OCI-LY7 (cell line): ENCODE data around the gene CYB5RL. TPM values are rescaled to one million over a fixed set of nuclear protein-coding genes. Genes with fewer than 3 reads are reported as not detected.

ENCODE experiments used
- BruUV-seq: library from RNA; stranded (reverse); fragments of 400-500 nt; replicated peaks from 2 replicates; lab custom pipeline; 2021; lab: Mats Ljungman, UMichigan
- CTCF ChIA-PET: fragments of 300-600 bp; sonication (Branson Sonifier 250); formaldehyde crosslinking; loops from one replicate; lab custom pipeline; 2022; ENCODE audit warnings: antibody characterized with exemption; ENCODE audit not compliant: unreplicated experiment; lab: Charles Lee
- POLR2A ChIA-PET: fragments of 300-600 bp; sonication (Branson Sonifier 250); formaldehyde crosslinking; loops from one replicate; lab custom pipeline; 2022; ENCODE audit warnings: antibody characterized with exemption; lab: Charles Lee
- DNase-seq: peaks from one replicate; pipeline ENCODE4 v3.0.0-alpha.2; 2015; ENCODE audit warnings: low spot score
- H2AFZ ChIP-seq: fragments of 200-600 bp; sonication (generic), shearing (Covaris generic); 2 replicates; pipeline ENCODE4 v1.6.1; 2014; ENCODE audit warnings: mild to moderate bottlenecking, antibody characterized with exemption, low read length, moderate library complexity
- H3K27ac ChIP-seq: fragments of 200-600 bp; sonication (generic); 2 replicates; pipeline ENCODE4 v1.5.1; 2014; ENCODE audit warnings: mixed run types, low read depth, mild to moderate bottlenecking, moderate library complexity, low read length, inconsistent platforms; ENCODE audit not compliant: poor library complexity, severe bottlenecking
- H3K36me3 ChIP-seq: fragments of 200-600 bp; sonication (generic); 2 replicates; pipeline ENCODE4 v1.6.1; 2014; ENCODE audit warnings: mild to moderate bottlenecking, antibody characterized with exemption, low read length, moderate library complexity, mixed read lengths; ENCODE audit not compliant: insufficient read depth
- H3K4me1 ChIP-seq: fragments of 200-600 bp; sonication (generic); 2 replicates; pipeline ENCODE4 v1.5.1; 2014; ENCODE audit warnings: mild to moderate bottlenecking, low read length; ENCODE audit not compliant: insufficient read depth, poor library complexity, severe bottlenecking
- H3K4me2 ChIP-seq: fragments of 200-600 bp; sonication (generic); 2 replicates; pipeline ENCODE4 v1.6.1; 2014; ENCODE audit warnings: mild to moderate bottlenecking, low read length
- H3K4me3 ChIP-seq: fragments of 200-600 bp; sonication (generic); 2 replicates; pipeline ENCODE4 v1.5.1; 2014; ENCODE audit warnings: mild to moderate bottlenecking, low read depth, low read length; ENCODE audit not compliant: poor library complexity, severe bottlenecking
- H3K79me2 ChIP-seq: fragments of 200-600 bp; sonication (generic); 2 replicates; pipeline ENCODE4 v1.6.1; 2016; ENCODE audit warnings: low read depth, mild to moderate bottlenecking, low read length, moderate library complexity, mixed read lengths; ENCODE audit not compliant: insufficient read depth
- H3K9me2 ChIP-seq: fragments of 200-600 bp; sonication (generic); 2 replicates; pipeline ENCODE4 v1.6.1; 2016; ENCODE audit warnings: mild to moderate bottlenecking, low read length, mixed read lengths; ENCODE audit not compliant: insufficient read depth
- H3K9me3 ChIP-seq: fragments of 200-600 bp; sonication (generic); 2 replicates; pipeline ENCODE4 v1.6.1; 2014; ENCODE audit warnings: mild to moderate bottlenecking, mixed run types, low read length, mixed read lengths
- H4K20me1 ChIP-seq: fragments of 200-600 bp; sonication (generic); 2 replicates; pipeline ENCODE4 v1.6.1; 2014; ENCODE audit warnings: mild to moderate bottlenecking, antibody characterized with exemption, low read length, moderate library complexity, mixed read lengths; ENCODE audit not compliant: insufficient read depth
- EZH2phosphoT487 ChIP-seq: fragments of 200-600 bp; sonication (generic); IDR thresholded peaks from 2 replicates; pipeline ENCODE4 v1.6.1; 2018; ENCODE audit warnings: low read depth, borderline replicate concordance, mild to moderate bottlenecking, mixed run types, antibody characterized with exemption, low read length, moderate library complexity, mixed read lengths
- intact Hi-C: fragments of 100-400 bp; cut with micrococcal nuclease; formaldehyde crosslinking; loops from one replicate; pipeline ENCODE4 v1.10.0; 2022; ENCODE audit not compliant: unreplicated experiment
- total RNA-seq, 2 experiments: library from RNA; depleted of rRNA in 1 of 2; stranded (reverse); fragments of >200 nt in 1 of 2; shearing (Covaris generic) in 1 of 2; gene quantifications; 2 replicates each; pipeline ENCODE4 v1.2.3, GENCODE V29; 2014 to 2022
- TF ChIP-seq, protein P1 (sequence below): fragments of 200-600 bp; sonication (generic); conservative IDR thresholded peaks from 2 replicates; pipeline ENCODE4 v1.5.1; 2014; ENCODE audit warnings: mild to moderate bottlenecking, antibody characterized with exemption, low read length, moderate library complexity, mixed read lengths

The CYB5RL gene
- total RNA-seq, 2 experiments from 2014 or later = 10.4 to 20.6 TPM

GRCh38 chr1:54190526-54190925 lies 9.3 kb downstream of the CYB5RL start:
- no peak overlapping the region for H3K4me3 ChIP-seq
- TF ChIP-seq EZH2phosphoT487 = no peak
- TF ChIP-seq, protein P1, sequence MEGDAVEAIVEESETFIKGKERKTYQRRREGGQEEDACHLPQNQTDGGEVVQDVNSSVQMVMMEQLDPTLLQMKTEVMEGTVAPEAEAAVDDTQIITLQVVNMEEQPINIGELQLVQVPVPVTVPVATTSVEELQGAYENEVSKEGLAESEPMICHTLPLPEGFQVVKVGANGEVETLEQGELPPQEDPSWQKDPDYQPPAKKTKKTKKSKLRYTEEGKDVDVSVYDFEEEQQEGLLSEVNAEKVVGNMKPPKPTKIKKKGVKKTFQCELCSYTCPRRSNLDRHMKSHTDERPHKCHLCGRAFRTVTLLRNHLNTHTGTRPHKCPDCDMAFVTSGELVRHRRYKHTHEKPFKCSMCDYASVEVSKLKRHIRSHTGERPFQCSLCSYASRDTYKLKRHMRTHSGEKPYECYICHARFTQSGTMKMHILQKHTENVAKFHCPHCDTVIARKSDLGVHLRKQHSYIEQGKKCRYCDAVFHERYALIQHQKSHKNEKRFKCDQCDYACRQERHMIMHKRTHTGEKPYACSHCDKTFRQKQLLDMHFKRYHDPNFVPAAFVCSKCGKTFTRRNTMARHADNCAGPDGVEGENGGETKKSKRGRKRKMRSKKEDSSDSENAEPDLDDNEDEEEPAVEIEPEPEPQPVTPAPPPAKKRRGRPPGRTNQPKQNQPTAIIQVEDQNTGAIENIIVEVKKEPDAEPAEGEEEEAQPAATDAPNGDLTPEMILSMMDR = no peak
- no peak overlapping the region for H3K27ac ChIP-seq
- no TSS peak for BruUV-seq
- no peaks in the 10 kb centered on the region for H3K79me2 ChIP-seq
- H2AFZ ChIP-seq = no peak overlapping the region
- no peaks in the 10 kb centered on the region for H4K20me1 ChIP-seq
- no peak for DNase-seq
- no peaks in the 10 kb centered on the region for H3K9me2 ChIP-seq
- no peaks in the 10 kb centered on the region for H3K4me1 ChIP-seq
- intact Hi-C loops = no loop called here
- peaks cover 39% of the 10 kb centered on the region for H3K36me3 ChIP-seq
- ChIA-PET CTCF (no interaction called here), POLR2A (no interaction called here)
- H3K9me3 ChIP-seq = no peaks in the 10 kb centered on the region
- no peak overlapping the region for H3K4me2 ChIP-seq

- CTCF ChIA-PET = no interaction called here
- no peaks in the 10 kb centered on the region for H3K79me2 ChIP-seq
- no peak for TF ChIP-seq EZH2phosphoT487
- no peaks in the 10 kb centered on the region for H3K9me3 ChIP-seq
- no peak overlapping the region for H3K4me3 ChIP-seq
- H3K9me2 ChIP-seq = no peaks in the 10 kb centered on the region
- no peak overlapping the region for H2AFZ ChIP-seq
- H4K20me1 ChIP-seq = no peaks in the 10 kb centered on the region
- peaks cover 36% of the 10 kb centered on the region for H3K36me3 ChIP-seq
- intact Hi-C loops = no loop called here
- DNase-seq = no peak
- H3K4me2 ChIP-seq = no peak overlapping the region
- H3K27ac ChIP-seq = no peak overlapping the region
- H3K4me1 ChIP-seq = no peaks in the 10 kb centered on the region
- POLR2A ChIA-PET = no interaction called here
- no TSS peak for BruUV-seq
Observed at GRCh38 chr1:54188291-54188690, 11.5 kb downstream of the CYB5RL start.

DNA sequence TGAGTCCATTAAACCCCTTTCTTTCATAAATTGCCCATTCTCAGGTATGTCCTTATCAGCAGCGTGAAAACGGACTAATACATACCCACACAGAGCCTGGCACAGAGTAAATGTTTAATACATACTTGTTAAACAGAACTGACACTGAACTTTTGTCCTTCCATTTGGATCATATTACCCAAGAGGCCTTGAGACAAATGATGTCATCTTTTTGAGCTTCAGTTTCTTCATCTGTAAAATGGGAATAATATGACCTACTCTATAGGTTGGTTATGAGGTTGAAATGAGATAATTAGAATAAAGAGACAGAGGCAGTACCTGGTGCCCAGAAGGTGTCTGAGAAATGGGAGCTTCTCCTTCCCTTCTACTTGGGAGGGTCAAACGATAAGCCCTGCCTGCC lies 13.8 kb downstream of the CYB5RL start:
- H3K4me3 ChIP-seq = no peak overlapping the region
- POLR2A ChIA-PET = no interaction called here
- CTCF ChIA-PET = no interaction called here
- no peak for DNase-seq
- TF ChIP-seq EZH2phosphoT487 = no peak
- H3K4me2 ChIP-seq = no peak overlapping the region
- H2AFZ ChIP-seq = no peak overlapping the region
- no peaks in the 10 kb centered on the region for H3K79me2 ChIP-seq
- no peaks in the 10 kb centered on the region for H4K20me1 ChIP-seq
- BruUV-seq = no TSS peak
- no peaks in the 10 kb centered on the region for H3K9me2 ChIP-seq
- H3K36me3 ChIP-seq = peaks cover 39% of the 10 kb centered on the region
- no peaks in the 10 kb centered on the region for H3K4me1 ChIP-seq
- intact Hi-C loops = no loop called here
- no peaks in the 10 kb centered on the region for H3K9me3 ChIP-seq
- H3K27ac ChIP-seq = no peak overlapping the region
